ENCODE results near the gene BZW1. TPM values are rescaled to one million over a fixed set of nuclear protein-coding genes. Genes with fewer than 3 reads are reported as not detected.

The BZW1 gene
- total and polyA plus RNA-seq, 2 experiments from 2014 or later, result 118 to 323 TPM

GRCh38 chr2:200786423-200786822, 25.3 kb upstream of the BZW1 start (continued):
- TF ChIP-seq, protein P1, sequence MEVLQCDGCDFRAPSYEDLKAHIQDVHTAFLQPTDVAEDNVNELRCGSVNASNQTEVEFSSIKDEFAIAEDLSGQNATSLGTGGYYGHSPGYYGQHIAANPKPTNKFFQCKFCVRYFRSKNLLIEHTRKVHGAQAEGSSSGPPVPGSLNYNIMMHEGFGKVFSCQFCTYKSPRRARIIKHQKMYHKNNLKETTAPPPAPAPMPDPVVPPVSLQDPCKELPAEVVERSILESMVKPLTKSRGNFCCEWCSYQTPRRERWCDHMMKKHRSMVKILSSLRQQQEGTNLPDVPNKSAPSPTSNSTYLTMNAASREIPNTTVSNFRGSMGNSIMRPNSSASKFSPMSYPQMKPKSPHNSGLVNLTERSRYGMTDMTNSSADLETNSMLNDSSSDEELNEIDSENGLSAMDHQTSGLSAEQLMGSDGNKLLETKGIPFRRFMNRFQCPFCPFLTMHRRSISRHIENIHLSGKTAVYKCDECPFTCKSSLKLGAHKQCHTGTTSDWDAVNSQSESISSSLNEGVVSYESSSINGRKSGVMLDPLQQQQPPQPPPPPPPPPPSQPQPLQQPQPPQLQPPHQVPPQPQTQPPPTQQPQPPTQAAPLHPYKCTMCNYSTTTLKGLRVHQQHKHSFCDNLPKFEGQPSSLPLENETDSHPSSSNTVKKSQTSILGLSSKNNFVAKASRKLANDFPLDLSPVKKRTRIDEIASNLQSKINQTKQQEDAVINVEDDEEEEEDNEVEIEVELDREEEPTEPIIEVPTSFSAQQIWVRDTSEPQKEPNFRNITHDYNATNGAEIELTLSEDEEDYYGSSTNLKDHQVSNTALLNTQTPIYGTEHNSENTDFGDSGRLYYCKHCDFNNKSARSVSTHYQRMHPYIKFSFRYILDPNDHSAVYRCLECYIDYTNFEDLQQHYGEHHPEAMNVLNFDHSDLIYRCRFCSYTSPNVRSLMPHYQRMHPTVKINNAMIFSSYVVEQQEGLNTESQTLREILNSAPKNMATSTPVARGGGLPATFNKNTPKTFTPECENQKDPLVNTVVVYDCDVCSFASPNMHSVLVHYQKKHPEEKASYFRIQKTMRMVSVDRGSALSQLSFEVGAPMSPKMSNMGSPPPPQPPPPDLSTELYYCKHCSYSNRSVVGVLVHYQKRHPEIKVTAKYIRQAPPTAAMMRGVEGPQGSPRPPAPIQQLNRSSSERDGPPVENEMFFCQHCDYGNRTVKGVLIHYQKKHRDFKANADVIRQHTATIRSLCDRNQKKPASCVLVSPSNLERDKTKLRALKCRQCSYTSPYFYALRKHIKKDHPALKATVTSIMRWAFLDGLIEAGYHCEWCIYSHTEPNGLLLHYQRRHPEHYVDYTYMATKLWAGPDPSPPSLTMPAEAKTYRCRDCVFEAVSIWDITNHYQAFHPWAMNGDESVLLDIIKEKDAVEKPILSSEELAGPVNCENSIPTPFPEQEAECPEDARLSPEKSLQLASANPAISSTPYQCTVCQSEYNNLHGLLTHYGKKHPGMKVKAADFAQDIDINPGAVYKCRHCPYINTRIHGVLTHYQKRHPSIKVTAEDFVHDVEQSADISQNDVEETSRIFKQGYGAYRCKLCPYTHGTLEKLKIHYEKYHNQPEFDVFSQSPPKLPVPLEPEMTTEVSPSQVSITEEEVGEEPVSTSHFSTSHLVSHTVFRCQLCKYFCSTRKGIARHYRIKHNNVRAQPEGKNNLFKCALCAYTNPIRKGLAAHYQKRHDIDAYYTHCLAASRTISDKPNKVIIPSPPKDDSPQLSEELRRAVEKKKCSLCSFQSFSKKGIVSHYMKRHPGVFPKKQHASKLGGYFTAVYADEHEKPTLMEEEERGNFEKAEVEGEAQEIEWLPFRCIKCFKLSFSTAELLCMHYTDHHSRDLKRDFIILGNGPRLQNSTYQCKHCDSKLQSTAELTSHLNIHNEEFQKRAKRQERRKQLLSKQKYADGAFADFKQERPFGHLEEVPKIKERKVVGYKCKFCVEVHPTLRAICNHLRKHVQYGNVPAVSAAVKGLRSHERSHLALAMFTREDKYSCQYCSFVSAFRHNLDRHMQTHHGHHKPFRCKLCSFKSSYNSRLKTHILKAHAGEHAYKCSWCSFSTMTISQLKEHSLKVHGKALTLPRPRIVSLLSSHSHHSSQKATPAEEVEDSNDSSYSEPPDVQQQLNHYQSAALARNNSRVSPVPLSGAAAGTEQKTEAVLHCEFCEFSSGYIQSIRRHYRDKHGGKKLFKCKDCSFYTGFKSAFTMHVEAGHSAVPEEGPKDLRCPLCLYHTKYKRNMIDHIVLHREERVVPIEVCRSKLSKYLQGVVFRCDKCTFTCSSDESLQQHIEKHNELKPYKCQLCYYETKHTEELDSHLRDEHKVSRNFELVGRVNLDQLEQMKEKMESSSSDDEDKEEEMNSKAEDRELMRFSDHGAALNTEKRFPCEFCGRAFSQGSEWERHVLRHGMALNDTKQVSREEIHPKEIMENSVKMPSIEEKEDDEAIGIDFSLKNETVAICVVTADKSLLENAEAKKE (CRISPR knock-in tag; IDR thresholded peaks at IDR 0.05), result no peak
- TF ChIP-seq EZH2 (IDR thresholded peaks at IDR 0.05; ENCODE audit: low read depth, unreplicated experiment), result no peak

DNA sequence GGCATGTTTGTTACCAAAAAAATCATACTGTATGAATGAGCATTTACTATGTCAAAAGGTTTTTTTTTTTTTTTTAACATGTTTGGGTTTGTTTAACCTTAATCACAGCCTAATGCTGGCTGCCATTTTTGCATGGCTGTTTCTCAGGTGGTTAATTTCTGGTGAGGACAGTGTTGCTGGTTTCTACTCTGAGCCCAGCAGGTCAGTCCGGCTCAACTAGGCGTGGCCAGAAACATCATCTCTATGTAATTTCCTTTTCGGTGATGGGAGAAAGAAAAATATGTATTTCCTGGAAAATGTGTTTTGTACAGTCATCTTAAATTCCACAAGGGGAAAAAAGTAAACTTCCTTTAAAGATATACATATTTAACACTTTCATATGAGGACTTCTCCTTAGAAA, 24.9 kb upstream of the BZW1 start:
- H4K20me1 ChIP-seq (replicated peaks; ENCODE audit: insufficient read depth), result no peaks in the 10 kb centered on the region
- no peak overlapping the region for H2AFZ ChIP-seq
- peaks cover 5% of the 10 kb centered on the region; the same call in 1 of the 2 replicates for H3K4me1 ChIP-seq (ENCODE audit: insufficient read depth)
- H3K4me1 Mint-ChIP-seq, result peaks cover 17% of the 10 kb centered on the region
- ATAC-seq (no peak), DNase-seq (ENCODE audit: low spot score) (no peak)
- H3K4me3 ChIP-seq, result no peak overlapping the region
- H3K4me2 ChIP-seq, result no peak overlapping the region
- H3K4me3 Mint-ChIP-seq, result no peak overlapping the region
- no peaks in the 10 kb centered on the region for H3F3A ChIP-seq (replicated peaks; ENCODE audit: low read depth)
- no peaks in the 10 kb centered on the region for H3K79me2 ChIP-seq (replicated peaks; ENCODE audit: insufficient read depth)
- no peak overlapping the region for H3K27ac Mint-ChIP-seq
- no peaks in the 10 kb centered on the region for H3K9me3 Mint-ChIP-seq
- H3K27me3 Mint-ChIP-seq (ENCODE audit: insufficient read depth, low read depth, poor library complexity), result no peaks in the 10 kb centered on the region
- no peaks in the 10 kb centered on the region for H3K9me2 ChIP-seq (ENCODE audit: insufficient read depth)
- no peaks in the 10 kb centered on the region for H3K36me3 Mint-ChIP-seq (ENCODE audit: low read depth)
- H3K27me3 ChIP-seq (ENCODE audit: insufficient read depth), result no peaks in the 10 kb centered on the region
- H3K36me3 ChIP-seq (ENCODE audit: insufficient read depth), result no peaks in the 10 kb centered on the region
- no peak overlapping the region for H3K27ac ChIP-seq (ENCODE audit: low read depth)
- TF ChIP-seq JUNB (IDR thresholded peaks at IDR 0.05; ENCODE audit: unreplicated experiment), result no peak
- no peak for TF ChIP-seq NANOG (IDR thresholded peaks at IDR 0.05; ENCODE audit: borderline replicate concordance)
- TF ChIP-seq CREB1 (CRISPR knock-in tag; IDR thresholded peaks at IDR 0.05; ENCODE audit: low read depth), result no peak
- TF ChIP-seq, protein P2, sequence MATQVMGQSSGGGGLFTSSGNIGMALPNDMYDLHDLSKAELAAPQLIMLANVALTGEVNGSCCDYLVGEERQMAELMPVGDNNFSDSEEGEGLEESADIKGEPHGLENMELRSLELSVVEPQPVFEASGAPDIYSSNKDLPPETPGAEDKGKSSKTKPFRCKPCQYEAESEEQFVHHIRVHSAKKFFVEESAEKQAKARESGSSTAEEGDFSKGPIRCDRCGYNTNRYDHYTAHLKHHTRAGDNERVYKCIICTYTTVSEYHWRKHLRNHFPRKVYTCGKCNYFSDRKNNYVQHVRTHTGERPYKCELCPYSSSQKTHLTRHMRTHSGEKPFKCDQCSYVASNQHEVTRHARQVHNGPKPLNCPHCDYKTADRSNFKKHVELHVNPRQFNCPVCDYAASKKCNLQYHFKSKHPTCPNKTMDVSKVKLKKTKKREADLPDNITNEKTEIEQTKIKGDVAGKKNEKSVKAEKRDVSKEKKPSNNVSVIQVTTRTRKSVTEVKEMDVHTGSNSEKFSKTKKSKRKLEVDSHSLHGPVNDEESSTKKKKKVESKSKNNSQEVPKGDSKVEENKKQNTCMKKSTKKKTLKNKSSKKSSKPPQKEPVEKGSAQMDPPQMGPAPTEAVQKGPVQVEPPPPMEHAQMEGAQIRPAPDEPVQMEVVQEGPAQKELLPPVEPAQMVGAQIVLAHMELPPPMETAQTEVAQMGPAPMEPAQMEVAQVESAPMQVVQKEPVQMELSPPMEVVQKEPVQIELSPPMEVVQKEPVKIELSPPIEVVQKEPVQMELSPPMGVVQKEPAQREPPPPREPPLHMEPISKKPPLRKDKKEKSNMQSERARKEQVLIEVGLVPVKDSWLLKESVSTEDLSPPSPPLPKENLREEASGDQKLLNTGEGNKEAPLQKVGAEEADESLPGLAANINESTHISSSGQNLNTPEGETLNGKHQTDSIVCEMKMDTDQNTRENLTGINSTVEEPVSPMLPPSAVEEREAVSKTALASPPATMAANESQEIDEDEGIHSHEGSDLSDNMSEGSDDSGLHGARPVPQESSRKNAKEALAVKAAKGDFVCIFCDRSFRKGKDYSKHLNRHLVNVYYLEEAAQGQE (IDR thresholded peaks at IDR 0.05; ENCODE audit: unreplicated experiment), result no peak
- no peak for TF ChIP-seq ZNF114 (CRISPR knock-in tag; IDR thresholded peaks at IDR 0.05)
- no peak for TF ChIP-seq EZH2phosphoT487 (IDR thresholded peaks at IDR 0.05; ENCODE audit: unreplicated experiment)
- TF ChIP-seq POLR2AphosphoS5 (IDR thresholded peaks at IDR 0.05; ENCODE audit: low read depth), result no peak
- TF ChIP-seq ETS1 (IDR thresholded peaks at IDR 0.05), result no peak
- TF ChIP-seq, protein P3, sequence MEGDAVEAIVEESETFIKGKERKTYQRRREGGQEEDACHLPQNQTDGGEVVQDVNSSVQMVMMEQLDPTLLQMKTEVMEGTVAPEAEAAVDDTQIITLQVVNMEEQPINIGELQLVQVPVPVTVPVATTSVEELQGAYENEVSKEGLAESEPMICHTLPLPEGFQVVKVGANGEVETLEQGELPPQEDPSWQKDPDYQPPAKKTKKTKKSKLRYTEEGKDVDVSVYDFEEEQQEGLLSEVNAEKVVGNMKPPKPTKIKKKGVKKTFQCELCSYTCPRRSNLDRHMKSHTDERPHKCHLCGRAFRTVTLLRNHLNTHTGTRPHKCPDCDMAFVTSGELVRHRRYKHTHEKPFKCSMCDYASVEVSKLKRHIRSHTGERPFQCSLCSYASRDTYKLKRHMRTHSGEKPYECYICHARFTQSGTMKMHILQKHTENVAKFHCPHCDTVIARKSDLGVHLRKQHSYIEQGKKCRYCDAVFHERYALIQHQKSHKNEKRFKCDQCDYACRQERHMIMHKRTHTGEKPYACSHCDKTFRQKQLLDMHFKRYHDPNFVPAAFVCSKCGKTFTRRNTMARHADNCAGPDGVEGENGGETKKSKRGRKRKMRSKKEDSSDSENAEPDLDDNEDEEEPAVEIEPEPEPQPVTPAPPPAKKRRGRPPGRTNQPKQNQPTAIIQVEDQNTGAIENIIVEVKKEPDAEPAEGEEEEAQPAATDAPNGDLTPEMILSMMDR (conservative IDR thresholded peaks at IDR 0.05; ENCODE audit: low read depth in 2 of 2), result no peak
- no peak for TF ChIP-seq ZNF331 (CRISPR knock-in tag; IDR thresholded peaks at IDR 0.05; ENCODE audit: low read depth)
- TF ChIP-seq EZH2 (IDR thresholded peaks at IDR 0.05; ENCODE audit: low read depth, unreplicated experiment), result no peak

Measured in GM23338 (cell line).